ENCODE data around the gene COLEC11. TPM values are rescaled to one million over a fixed set of nuclear protein-coding genes. Genes with fewer than 3 reads are reported as not detected.

Gene COLEC11
- total RNA-seq, 1 donor from 2014 or later = not detected

GRCh38 chr2:3642521-3643215, 47.8 kb downstream of the COLEC11 start:
- peak; percentile 80 for DNase-seq (ENCODE audit: extremely low spot score, unreplicated experiment)
- H3K4me3 Mint-ChIP-seq (ENCODE audit: unreplicated experiment) = no peak overlapping the region
- TF ChIP-seq, protein P1, sequence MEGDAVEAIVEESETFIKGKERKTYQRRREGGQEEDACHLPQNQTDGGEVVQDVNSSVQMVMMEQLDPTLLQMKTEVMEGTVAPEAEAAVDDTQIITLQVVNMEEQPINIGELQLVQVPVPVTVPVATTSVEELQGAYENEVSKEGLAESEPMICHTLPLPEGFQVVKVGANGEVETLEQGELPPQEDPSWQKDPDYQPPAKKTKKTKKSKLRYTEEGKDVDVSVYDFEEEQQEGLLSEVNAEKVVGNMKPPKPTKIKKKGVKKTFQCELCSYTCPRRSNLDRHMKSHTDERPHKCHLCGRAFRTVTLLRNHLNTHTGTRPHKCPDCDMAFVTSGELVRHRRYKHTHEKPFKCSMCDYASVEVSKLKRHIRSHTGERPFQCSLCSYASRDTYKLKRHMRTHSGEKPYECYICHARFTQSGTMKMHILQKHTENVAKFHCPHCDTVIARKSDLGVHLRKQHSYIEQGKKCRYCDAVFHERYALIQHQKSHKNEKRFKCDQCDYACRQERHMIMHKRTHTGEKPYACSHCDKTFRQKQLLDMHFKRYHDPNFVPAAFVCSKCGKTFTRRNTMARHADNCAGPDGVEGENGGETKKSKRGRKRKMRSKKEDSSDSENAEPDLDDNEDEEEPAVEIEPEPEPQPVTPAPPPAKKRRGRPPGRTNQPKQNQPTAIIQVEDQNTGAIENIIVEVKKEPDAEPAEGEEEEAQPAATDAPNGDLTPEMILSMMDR (IDR thresholded peaks at IDR 0.05) = no peak
- no peaks in the 10 kb centered on the region for H3K27me3 Mint-ChIP-seq (ENCODE audit: unreplicated experiment)
- no peaks in the 10 kb centered on the region for H3K36me3 Mint-ChIP-seq (ENCODE audit: unreplicated experiment)
- H3K4me1 Mint-ChIP-seq (ENCODE audit: unreplicated experiment) = no peaks in the 10 kb centered on the region
- H3K27ac Mint-ChIP-seq (ENCODE audit: unreplicated experiment) = no peak overlapping the region
- H3K9me3 Mint-ChIP-seq (ENCODE audit: unreplicated experiment) = no peaks in the 10 kb centered on the region

DNA sequence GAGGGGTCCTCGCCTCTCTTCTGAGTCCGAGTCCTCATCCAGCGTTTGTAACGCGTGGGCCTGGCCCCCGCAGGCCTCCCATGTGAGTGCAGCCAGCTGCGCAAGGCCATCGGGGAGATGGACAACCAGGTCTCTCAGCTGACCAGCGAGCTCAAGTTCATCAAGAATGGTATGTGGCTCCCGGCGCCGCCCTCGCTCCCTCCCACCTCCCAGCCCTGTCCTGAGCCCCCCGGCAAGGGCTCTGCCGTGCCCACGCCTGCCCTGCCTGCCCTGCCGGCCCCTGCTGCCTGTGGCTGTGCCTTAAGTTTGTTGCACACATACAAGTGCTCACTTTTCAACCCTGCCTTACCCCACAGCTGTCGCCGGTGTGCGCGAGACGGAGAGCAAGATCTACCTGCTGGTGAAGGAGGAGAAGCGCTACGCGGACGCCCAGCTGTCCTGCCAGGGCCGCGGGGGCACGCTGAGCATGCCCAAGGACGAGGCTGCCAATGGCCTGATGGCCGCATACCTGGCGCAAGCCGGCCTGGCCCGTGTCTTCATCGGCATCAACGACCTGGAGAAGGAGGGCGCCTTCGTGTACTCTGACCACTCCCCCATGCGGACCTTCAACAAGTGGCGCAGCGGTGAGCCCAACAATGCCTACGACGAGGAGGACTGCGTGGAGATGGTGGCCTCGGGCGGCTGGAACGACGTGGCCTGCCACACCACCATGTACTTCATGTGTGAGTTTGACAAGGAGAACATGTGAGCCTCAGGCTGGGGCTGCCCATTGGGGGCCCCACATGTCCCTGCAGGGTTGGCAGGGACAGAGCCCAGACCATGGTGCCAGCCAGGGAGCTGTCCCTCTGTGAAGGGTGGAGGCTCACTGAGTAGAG, 48.7 kb downstream of the COLEC11 start:
- H3K27ac Mint-ChIP-seq (ENCODE audit: unreplicated experiment) = no peak overlapping the region
- H3K9me3 Mint-ChIP-seq (ENCODE audit: unreplicated experiment) = no peaks in the 10 kb centered on the region
- no peak overlapping the region for H3K4me3 Mint-ChIP-seq (ENCODE audit: unreplicated experiment)
- no peaks in the 10 kb centered on the region for H3K27me3 Mint-ChIP-seq (ENCODE audit: unreplicated experiment)
- H3K4me1 Mint-ChIP-seq (ENCODE audit: unreplicated experiment) = no peaks in the 10 kb centered on the region
- TF ChIP-seq, protein P1 (IDR thresholded peaks at IDR 0.05) = no peak
- no peaks in the 10 kb centered on the region for H3K36me3 Mint-ChIP-seq (ENCODE audit: unreplicated experiment)
- peak; percentile 79 for DNase-seq (ENCODE audit: extremely low spot score, unreplicated experiment)

DNA sequence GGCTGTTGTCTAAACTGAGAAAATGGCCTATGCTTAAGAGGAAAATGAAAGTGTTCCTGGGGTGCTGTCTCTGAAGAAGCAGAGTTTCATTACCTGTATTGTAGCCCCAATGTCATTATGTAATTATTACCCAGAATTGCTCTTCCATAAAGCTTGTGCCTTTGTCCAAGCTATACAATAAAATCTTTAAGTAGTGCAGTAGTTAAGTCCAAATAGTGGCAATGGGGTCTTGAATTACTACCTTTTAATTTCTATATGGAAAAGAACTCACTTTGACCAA, 49.3 kb downstream of the COLEC11 start:
- Mint-ChIP-seq H3K27ac (ENCODE audit: unreplicated experiment) (no peak overlapping the region), H3K9me3 (ENCODE audit: unreplicated experiment) (no peaks in the 10 kb centered on the region), H3K4me3 (ENCODE audit: unreplicated experiment) (no peak overlapping the region), H3K4me1 (ENCODE audit: unreplicated experiment) (no peaks in the 10 kb centered on the region), H3K27me3 (ENCODE audit: unreplicated experiment) (no peaks in the 10 kb centered on the region), H3K36me3 (ENCODE audit: unreplicated experiment) (no peaks in the 10 kb centered on the region)
- DNase-seq (ENCODE audit: extremely low spot score, unreplicated experiment) = no peak
- TF ChIP-seq, protein P1 (IDR thresholded peaks at IDR 0.05) = no peak

GRCh38 chr2:3644891-3645605, 50.1 kb downstream of the COLEC11 start:
- DNase-seq (ENCODE audit: extremely low spot score, unreplicated experiment) = no peak
- no peak overlapping the region for H3K27ac Mint-ChIP-seq (ENCODE audit: unreplicated experiment)
- H3K27me3 Mint-ChIP-seq (ENCODE audit: unreplicated experiment) = peaks cover 1% of the 10 kb centered on the region
- H3K4me1 Mint-ChIP-seq (ENCODE audit: unreplicated experiment) = no peaks in the 10 kb centered on the region
- H3K36me3 Mint-ChIP-seq (ENCODE audit: unreplicated experiment) = no peaks in the 10 kb centered on the region
- H3K4me3 Mint-ChIP-seq (ENCODE audit: unreplicated experiment) = no peak overlapping the region
- H3K9me3 Mint-ChIP-seq (ENCODE audit: unreplicated experiment) = no peaks in the 10 kb centered on the region
- TF ChIP-seq, protein P1 (IDR thresholded peaks at IDR 0.05) = no peak

Data from osteocyte (in vitro differentiated cells).